B cell (primary cell): Measurements from ENCODE around the gene TIMM17A. TPM values are rescaled to one million over a fixed set of nuclear protein-coding genes. Genes with fewer than 3 reads are reported as not detected.

Experiments used
- ATAC-seq: fragments of 200-7000 bp; cut with Tn5 transposase; one replicate; pipeline ENCODE4 v1.10.0; 2021; ENCODE audit warnings: low read depth, mild to moderate bottlenecking, moderate number of reproducible peaks, moderate library complexity
- CTCF ChIA-PET: fragments of 350-600 bp; sonication (Branson Sonifier 250); formaldehyde crosslinking; loops from one replicate; lab custom pipeline; 2021; ENCODE audit warnings: antibody characterized with exemption, inconsistent platforms; lab: Charles Lee
- POLR2A ChIA-PET: fragments of 350-600 bp; sonication (Branson Sonifier 250); formaldehyde crosslinking; loops from one replicate; lab custom pipeline; 2021; ENCODE audit warnings: antibody characterized with exemption; lab: Charles Lee
- DNase-seq: peaks from one replicate; pipeline ENCODE4 v3.0.0; 2013
- H2AFZ ChIP-seq: 2 replicates; pipeline ENCODE4 v1.6.1; 2012; ENCODE audit warnings: mild to moderate bottlenecking, low read depth, low read length; ENCODE audit not compliant: insufficient read depth, poor library complexity, severe bottlenecking
- H3K27ac ChIP-seq, 2 donors: 1 replicate in 1 of 2; 2 replicates in 1 of 2; pipeline ENCODE4 v1.5.1; 2012 to 2013; ENCODE audit warnings: low read length in 2 of 2, mild to moderate bottlenecking in 2 of 2, moderate library complexity in 1 of 2
- H3K27me3 ChIP-seq, 4 experiments: fragments of 200-600 bp in 1 of 4; sonication (generic) in 1 of 4; replicated peaks in 1 of 4; 1 replicate in 2 of 4; 2 replicates in 2 of 4; pipeline versions ENCODE4 v1.6.1 to v1.7.0; 2013 to 2016; ENCODE audit warnings: low read length in 3 of 4, mild to moderate bottlenecking in 2 of 4, mixed read lengths in 1 of 4, moderate library complexity in 1 of 4; ENCODE audit not compliant: insufficient read depth in 4 of 4, control insufficient read depth in 3 of 4; ENCODE audit errors: control extremely low read depth in 1 of 4
- H3K36me3 ChIP-seq, 2 experiments: replicated peaks in 1 of 2; 1 replicate in 1 of 2; 2 replicates in 1 of 2; pipeline versions ENCODE4 v1.6.1 to v1.7.1; 2013; ENCODE audit warnings: low read length in 1 of 2; ENCODE audit not compliant: insufficient read depth in 2 of 2, control insufficient read depth in 1 of 2; ENCODE audit errors: control extremely low read depth in 1 of 2, extremely low read depth in 1 of 2
- H3K4me1 ChIP-seq, 2 donors: fragments of 200-600 bp in 1 of 2; sonication (generic) in 1 of 2; 1 replicate in 1 of 2; 2 replicates in 1 of 2; pipeline versions ENCODE4 v1.5.1 to v1.6.1; 2013 to 2017; ENCODE audit warnings: low read length in 2 of 2; ENCODE audit not compliant: control insufficient read depth in 2 of 2, insufficient read depth in 2 of 2
- H3K4me2 ChIP-seq: replicated peaks from 2 replicates; pipeline ENCODE3; 2012; ENCODE audit warnings: mild to moderate bottlenecking, low read depth, low read length; ENCODE audit not compliant: poor library complexity, severe bottlenecking
- H3K4me3 ChIP-seq, 5 experiments: fragments of 200-600 bp in 1 of 5; sonication (generic) in 1 of 5; 1 replicate in 3 of 5; 2 replicates in 2 of 5; pipeline versions ENCODE4 v1.5.1 to v1.7.0; 2011 to 2016; ENCODE audit warnings: low read length in 4 of 5, mild to moderate bottlenecking in 4 of 5, low read depth in 2 of 5, control low read depth in 1 of 5, moderate library complexity in 1 of 5; ENCODE audit not compliant: insufficient read depth in 1 of 5; ENCODE audit errors: control extremely low read depth in 1 of 5, extremely low read depth in 1 of 5
- H3K79me2 ChIP-seq: fragments of 200-600 bp; sonication (generic); one replicate; pipeline ENCODE4 v1.6.0; 2016; ENCODE audit warnings: low read length; ENCODE audit not compliant: control insufficient read depth, insufficient read depth
- H3K9ac ChIP-seq: fragments of 200-600 bp; sonication (generic); 2 replicates; pipeline ENCODE4 v1.6.1; 2017; ENCODE audit warnings: mild to moderate bottlenecking, low read length, moderate library complexity
- H3K9me3 ChIP-seq, 3 donors: one replicate each; pipeline versions ENCODE4 v1.6.1 to v1.7.1; 2013; ENCODE audit warnings: low read length in 2 of 3; ENCODE audit not compliant: control insufficient read depth in 2 of 3, insufficient read depth in 1 of 3; ENCODE audit errors: control extremely low read depth in 1 of 3
- H4K20me1 ChIP-seq: 2 replicates; pipeline ENCODE4 v1.6.0; 2012; ENCODE audit warnings: mild to moderate bottlenecking, low read length; ENCODE audit not compliant: insufficient read depth, control insufficient read depth, poor library complexity, severe bottlenecking
- H3K27ac Mint-ChIP-seq: one replicate; pipeline ENCODE4 v1.8.0; 2021; ENCODE audit warnings: mixed read lengths
- H3K27me3 Mint-ChIP-seq: one replicate; pipeline ENCODE4 v1.8.0; 2021; ENCODE audit warnings: mixed read lengths
- H3K4me1 Mint-ChIP-seq: one replicate; pipeline ENCODE4 v1.8.0; 2021; ENCODE audit warnings: mixed read lengths
- H3K4me3 Mint-ChIP-seq: one replicate; pipeline ENCODE4 v1.8.0; 2021; ENCODE audit warnings: mixed read lengths
- H3K9me3 Mint-ChIP-seq: one replicate; pipeline ENCODE4 v1.8.0; 2022; ENCODE audit warnings: mixed read lengths; ENCODE audit not compliant: insufficient read depth
- CTCF ChIP-seq: fragments of 200-600 bp; IDR thresholded peaks from one replicate; pipeline ENCODE4 v1.8.0; 2022; ENCODE audit warnings: antibody characterized with exemption, mild to moderate bottlenecking
- EZH2 ChIP-seq: IDR thresholded peaks from 2 replicates; pipeline ENCODE4 v1.6.1; 2012; ENCODE audit warnings: borderline replicate concordance, low read depth, mild to moderate bottlenecking, moderate library complexity, low read length; ENCODE audit not compliant: insufficient read depth, poor library complexity, severe bottlenecking
- WGBS: methylation state at CpG from one replicate; pipeline ENCODE4 v1.1.5; 2013; ENCODE audit warnings: missing lambda C conversion rate; ENCODE audit not compliant: insufficient coverage; 5-methylcytosine and 5-hydroxymethylcytosine counted together
- intact Hi-C: fragments of 100-400 bp; cut with micrococcal nuclease; formaldehyde crosslinking; loops from one replicate; pipeline ENCODE4 v1.10.0; 2022
- polyA plus RNA-seq: library from polyadenylated mRNA; depleted of rRNA; stranded (reverse); fragments of >200 nt; gene quantifications from 2 replicates; pipeline ENCODE4 v1.2.3, GENCODE V29; 2012
- total RNA-seq, 2 donors: library from RNA; stranded (reverse); fragments of 120-200 nt in 1 of 2; gene quantifications; 1 replicate in 1 of 2; 2 replicates in 1 of 2; pipeline versions ENCODE4 v1.2.3 to v1.2.4, GENCODE V29; 2013 to 2022

Gene TIMM17A
- total and polyA plus RNA-seq, 2 donors (not counting 1 experiment from before 2014, with no cell fraction given) = 13.7 to 31.5 TPM

- Histone ChIP-seq H3K79me2 (no peaks in the 10 kb centered on the region), H2AFZ (no peak overlapping the region), H3K27me3 (peaks cover 0 to 41% (median 31%) of the 10 kb centered on the region in 4 experiments), H3K36me3 (no peaks in the 10 kb centered on the region), H3K4me2 (no peak overlapping the region), H3K9me3 (peaks cover 0 to 6% (median 0%) of the 10 kb centered on the region in 3 donors), H4K20me1 (no peaks in the 10 kb centered on the region), H3K4me1 (peaks cover 10 to 11% of the 10 kb centered on the region in 2 donors), H3K27ac (no peak overlapping the region), H3K9ac (no peak overlapping the region), H3K4me3 (no peak overlapping the region)
- POLR2A ChIA-PET = no interaction called here
- no peak overlapping the region for H3K27ac Mint-ChIP-seq
- peaks cover 60% of the 10 kb centered on the region for H3K27me3 Mint-ChIP-seq
- intact Hi-C loops = no loop called here
- CTCF ChIA-PET = no interaction called here
- no peaks in the 10 kb centered on the region for H3K9me3 Mint-ChIP-seq
- no peak for TF ChIP-seq CTCF
- TF ChIP-seq EZH2 = no peak
- peaks cover 11% of the 10 kb centered on the region for H3K4me1 Mint-ChIP-seq
- ATAC-seq (no peak), DNase-seq (no peak)
- H3K4me3 Mint-ChIP-seq = no peak overlapping the region
- 100% methylated on average over 1 of the region's 6 CpGs for WGBS
Observed at GRCh38 chr1:201944002-201944401, 11.3 kb upstream of the TIMM17A start.

GRCh38 chr1:201944639-201945038 lies 10.7 kb upstream of the TIMM17A start:
- WGBS = 71% methylated on average over 1 of the region's 3 CpGs
- POLR2A ChIA-PET = no interaction called here

More at GRCh38 chr1:201944639-201945038, 10.7 kb upstream of the TIMM17A start:
- intact Hi-C loops = no loop called here
- no peaks in the 10 kb centered on the region for H4K20me1 ChIP-seq
- Mint-ChIP-seq H3K4me1 (peaks cover 11% of the 10 kb centered on the region), H3K27ac (no peak overlapping the region), H3K27me3 (peaks cover 60% of the 10 kb centered on the region), H3K4me3 (no peak overlapping the region), H3K9me3 (no peaks in the 10 kb centered on the region)
- CTCF ChIA-PET = no interaction called here
- no peak overlapping the region for H3K4me2 ChIP-seq
- TF ChIP-seq CTCF (no peak), EZH2 (no peak)
- H3K36me3 ChIP-seq = no peaks in the 10 kb centered on the region
- H3K9me3 ChIP-seq = peaks cover 0 to 6% (median 0%) of the 10 kb centered on the region in 3 donors
- peaks cover 0 to 41% (median 31%) of the 10 kb centered on the region in 4 experiments for H3K27me3 ChIP-seq
- no peak overlapping the region for H2AFZ ChIP-seq
- no peak overlapping the region for H3K9ac ChIP-seq
- H3K27ac ChIP-seq = no peak overlapping the region
- H3K4me1 ChIP-seq = peaks cover 10 to 11% of the 10 kb centered on the region in 2 donors
- no peaks in the 10 kb centered on the region for H3K79me2 ChIP-seq
- DNase-seq (no peak), ATAC-seq (no peak)
- no peak overlapping the region for H3K4me3 ChIP-seq
